GM12891 (cell line): ENCODE measurements around the gene TCF7L2.

Source experiments
- PAX5 ChIP-seq: IDR thresholded peaks from 2 replicates; pipeline ENCODE4 v1.6.1; 2011; ENCODE audit warnings: low read length, moderate library complexity, mild to moderate bottlenecking; ENCODE audit not compliant: insufficient read depth, severe bottlenecking
- POLR2A ChIP-seq: IDR thresholded peaks from 2 replicates; pipeline ENCODE4 v1.6.1; 2011; ENCODE audit warnings: low read depth, low read length, control low read depth
- POLR2AphosphoS5 ChIP-seq: IDR thresholded peaks from 2 replicates; pipeline ENCODE4 v1.6.1; 2011; ENCODE audit warnings: low read depth, low read length, control low read depth
- POU2F2 ChIP-seq: IDR thresholded peaks from 2 replicates; pipeline ENCODE4 v1.6.1; 2011; ENCODE audit warnings: low read depth, mild to moderate bottlenecking, control low read depth, low read length, moderate library complexity
- TAF1 ChIP-seq: IDR thresholded peaks from 2 replicates; pipeline ENCODE4 v1.6.1; 2011; ENCODE audit warnings: low read depth, low read length, control low read depth

GRCh38 chr10:112914288-112914952 is 35.6 kb upstream of the TCF7L2 start:
- TF ChIP-seq TAF1 (no peak), POLR2A (no peak), POLR2AphosphoS5 (no peak), POU2F2 (no peak), PAX5 (no peak)
